HG03103 (cell line): ENCODE results near the gene SCN2B.

Experiments
- ATAC-seq: cut with Tn5 transposase; IDR thresholded peaks from one replicate; pipeline ENCODE4 v1.9.1; 2021; ENCODE audit warnings: low read depth; ENCODE audit not compliant: unreplicated experiment

Gene SCN2B

DNA sequence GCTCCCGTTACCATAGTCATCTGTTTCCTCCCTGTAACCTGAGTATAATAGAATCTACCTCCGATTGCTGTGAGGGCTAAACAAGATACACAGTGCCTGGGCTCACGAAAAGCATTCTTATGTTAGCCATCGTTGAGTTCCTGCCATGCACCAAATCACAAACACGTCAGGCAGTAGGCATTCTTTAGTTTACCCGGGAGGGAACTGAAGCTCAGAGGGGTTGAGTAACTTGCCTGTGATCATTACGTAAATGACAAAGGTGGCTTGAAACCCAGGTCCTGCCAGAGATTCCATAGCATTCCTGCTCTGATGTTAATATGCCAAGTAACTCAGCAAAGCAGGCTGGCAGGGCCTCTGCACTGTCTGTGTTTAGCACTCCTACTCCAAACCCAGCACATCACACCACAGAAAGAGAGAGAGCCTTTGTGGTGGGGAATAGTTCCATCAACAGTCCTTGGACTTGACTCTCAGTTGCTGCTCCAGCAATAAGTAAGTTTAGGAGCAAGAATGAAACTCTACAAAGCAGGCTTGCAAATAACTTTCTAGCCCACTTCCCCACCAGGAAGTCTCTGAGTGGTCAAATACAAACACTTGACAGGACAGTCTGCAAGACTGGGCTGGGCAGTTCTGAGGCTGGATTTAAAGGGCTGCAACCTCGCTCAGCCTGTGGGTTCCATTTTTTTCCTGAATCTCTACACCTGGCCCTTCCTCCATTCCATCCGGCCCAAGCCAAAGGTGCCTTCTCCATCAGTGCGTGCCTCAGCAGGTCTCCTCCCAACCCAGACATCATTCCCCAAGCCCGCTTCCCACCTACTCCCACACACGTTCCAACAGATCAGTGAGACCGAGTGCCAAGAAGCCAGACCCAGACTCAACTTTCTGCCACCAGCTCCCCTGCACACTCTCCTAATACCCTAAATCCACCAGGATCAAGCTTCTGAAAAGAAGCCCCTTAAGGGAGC lies 1.1 kb downstream of the SCN2B start:
- ATAC-seq = no peak

DNA sequence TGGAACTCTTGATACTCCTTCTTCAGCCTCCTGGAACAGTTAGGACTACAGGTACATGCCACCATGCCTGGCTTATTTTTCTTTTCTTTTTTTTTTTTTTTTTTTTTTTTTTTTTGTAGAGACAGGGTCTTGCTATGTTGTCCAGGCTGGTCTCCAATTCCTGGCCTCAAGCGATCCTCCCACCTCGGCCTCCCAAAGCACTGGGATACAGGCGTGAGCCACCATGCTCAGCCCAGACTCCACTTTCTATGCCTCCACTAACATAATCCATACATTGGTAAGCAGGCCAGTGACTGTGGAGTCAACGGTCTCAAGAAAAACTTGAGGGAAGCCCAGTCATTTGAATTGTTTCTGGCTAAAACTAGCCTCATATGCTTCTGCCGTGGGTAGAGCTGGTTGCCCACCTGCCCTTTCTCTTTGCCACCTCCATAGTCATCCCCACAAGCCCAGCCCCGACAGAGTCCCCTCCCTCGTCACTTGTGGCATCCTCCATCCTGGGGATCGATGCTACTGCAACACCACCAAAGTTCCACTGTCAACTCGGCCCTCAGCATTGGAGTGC lies 2.4 kb downstream of the SCN2B start:
- ATAC-seq = no peak

DNA sequence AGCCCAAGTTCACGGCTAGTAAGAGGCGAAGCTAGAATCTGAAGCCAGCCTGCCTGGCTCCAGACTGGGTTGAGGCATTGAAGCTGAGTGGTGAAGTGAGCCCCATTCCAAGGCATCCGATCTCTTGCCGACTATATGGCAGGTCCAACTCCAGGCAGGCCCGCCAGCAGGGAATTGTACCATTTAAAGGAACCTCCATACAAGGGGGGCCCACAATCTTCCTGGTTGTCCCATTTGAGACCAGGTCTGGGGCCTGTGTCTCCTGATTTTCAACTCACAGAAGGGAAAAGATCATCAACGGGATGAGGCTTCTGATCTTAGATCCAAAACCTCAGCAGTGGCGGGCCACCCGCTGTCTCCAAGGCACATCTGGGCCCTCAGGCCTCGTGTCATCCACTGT lies 4.1 kb downstream of the SCN2B start:
- ATAC-seq = no peak

GRCh38 chr11:118171269-118172062 lies 5.0 kb downstream of the SCN2B start:
- no peak for ATAC-seq

GRCh38 chr11:118170882-118171268 lies 5.6 kb downstream of the SCN2B start:
- no peak for ATAC-seq

DNA sequence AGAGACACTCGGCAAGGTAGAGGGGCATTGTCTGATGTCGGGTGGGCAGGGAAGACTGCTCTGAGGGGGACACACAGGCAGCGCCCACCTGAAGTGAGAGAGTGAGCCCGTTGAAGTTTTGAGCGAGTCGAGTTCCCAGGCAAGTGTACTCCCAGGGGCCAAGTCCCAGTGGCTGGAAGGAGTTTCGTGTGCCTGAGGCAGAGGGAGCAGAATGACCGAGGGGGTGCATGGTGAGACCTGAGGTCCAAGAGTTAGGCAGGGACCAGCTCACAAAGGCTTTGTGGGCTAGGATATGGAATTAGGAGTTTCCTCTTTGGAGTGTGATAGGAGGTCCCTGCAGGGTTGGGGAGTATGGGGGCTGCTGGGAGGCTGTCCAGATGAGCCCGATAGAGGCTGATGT lies 6.2 kb downstream of the SCN2B start:
- ATAC-seq = no peak

DNA sequence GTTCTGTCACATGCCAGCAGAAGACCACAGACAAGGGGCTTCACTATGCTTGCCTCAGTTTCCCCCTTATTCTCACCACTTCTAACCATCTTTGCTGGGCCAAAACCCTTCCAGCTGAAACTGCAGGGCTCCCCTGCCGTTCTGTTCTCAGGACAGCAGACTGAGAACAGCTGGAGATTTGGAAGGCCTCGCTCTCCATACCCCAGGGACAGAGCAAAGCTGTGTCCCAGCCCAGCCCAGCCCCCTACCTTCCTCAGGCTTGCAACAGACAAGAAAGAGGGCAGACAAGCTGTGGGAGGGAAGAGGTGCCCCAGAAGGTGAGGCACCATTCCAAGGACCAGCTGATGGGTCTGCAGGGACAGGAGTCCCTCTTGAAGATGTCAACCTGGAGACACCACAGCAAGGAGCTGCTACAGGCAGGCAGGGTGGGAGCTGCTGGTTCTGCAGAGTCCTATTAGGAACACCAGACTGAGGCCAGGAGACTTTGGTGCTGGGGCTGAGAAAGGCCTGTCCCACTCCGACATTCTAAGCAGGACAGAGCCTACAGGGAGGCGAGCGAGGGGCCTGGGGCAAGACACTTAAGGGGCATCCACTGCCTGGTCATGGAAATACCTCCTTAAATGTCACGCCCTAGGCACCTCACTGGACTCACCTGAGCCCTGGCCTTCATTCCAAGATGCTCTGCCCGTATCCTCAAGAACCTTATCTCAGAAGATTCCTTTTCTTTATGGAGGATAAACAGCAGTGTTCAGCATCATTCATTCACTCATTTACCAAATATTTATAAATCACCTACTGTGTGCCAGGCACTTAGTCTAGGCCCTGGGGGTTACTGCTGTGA lies 6.9 kb downstream of the SCN2B start:
- no peak for ATAC-seq

GRCh38 chr11:118168751-118169150 lies 7.7 kb downstream of the SCN2B start:
- no peak for ATAC-seq

GRCh38 chr11:118168316-118168715 lies 8.1 kb downstream of the SCN2B start:
- ATAC-seq = no peak

- no peak for ATAC-seq
Observed at GRCh38 chr11:118167906-118168305, 8.5 kb downstream of the SCN2B start.

- no peak for ATAC-seq
Observed at GRCh38 chr11:118167253-118167652, 9.2 kb downstream of the SCN2B start.

DNA sequence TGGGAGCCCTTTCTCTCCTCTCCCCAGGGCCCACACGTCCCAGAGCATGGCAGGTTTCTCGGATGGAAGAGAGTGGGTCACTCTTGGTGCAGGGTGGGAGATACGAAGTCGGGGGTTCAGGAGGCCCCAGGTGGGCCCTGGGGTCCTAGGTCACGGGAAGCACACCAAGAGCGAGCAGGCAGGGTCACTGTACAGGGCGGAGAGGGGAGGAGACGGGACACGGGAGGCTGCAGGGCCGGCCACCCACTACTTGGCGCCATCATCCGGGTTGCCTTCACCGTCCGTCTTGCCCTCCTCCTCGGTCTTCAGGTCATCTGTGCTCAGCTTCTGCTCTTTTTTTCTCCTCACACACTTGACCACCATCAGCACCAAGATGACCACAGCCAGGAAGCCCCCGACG lies 9.8 kb downstream of the SCN2B start:
- ATAC-seq = no peak

GRCh38 chr11:118164885-118165284 lies 11.6 kb downstream of the SCN2B start:
- ATAC-seq = no peak

DNA sequence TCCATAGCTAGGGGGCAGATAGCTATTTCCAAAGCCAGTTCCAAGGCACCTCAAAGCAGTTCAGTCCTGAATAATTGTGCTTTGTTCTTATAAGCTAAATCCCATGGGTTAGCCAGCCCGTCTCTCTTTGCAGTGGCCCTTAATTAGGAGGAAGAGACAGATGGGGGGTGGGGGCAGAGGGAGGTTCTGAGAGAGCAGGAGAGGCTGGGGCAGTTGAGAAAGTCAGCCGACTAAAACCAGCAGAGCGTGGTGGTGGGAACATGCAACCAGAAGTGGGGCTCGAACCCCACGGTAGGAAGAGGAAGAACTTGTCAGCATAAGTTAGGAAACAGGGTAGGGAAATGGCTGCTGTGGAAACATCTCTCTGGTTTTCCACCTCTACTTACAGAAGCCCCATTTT lies 12.9 kb downstream of the SCN2B start:
- ATAC-seq = no peak

- no peak for ATAC-seq
Observed at GRCh38 chr11:118162846-118163245, 13.6 kb downstream of the SCN2B start.

- no peak for ATAC-seq
Observed at GRCh38 chr11:118161786-118162185, 14.7 kb downstream of the SCN2B start.

- ATAC-seq = no peak
Observed at GRCh38 chr11:118157186-118157895, 19.1 kb downstream of the SCN2B start.

DNA sequence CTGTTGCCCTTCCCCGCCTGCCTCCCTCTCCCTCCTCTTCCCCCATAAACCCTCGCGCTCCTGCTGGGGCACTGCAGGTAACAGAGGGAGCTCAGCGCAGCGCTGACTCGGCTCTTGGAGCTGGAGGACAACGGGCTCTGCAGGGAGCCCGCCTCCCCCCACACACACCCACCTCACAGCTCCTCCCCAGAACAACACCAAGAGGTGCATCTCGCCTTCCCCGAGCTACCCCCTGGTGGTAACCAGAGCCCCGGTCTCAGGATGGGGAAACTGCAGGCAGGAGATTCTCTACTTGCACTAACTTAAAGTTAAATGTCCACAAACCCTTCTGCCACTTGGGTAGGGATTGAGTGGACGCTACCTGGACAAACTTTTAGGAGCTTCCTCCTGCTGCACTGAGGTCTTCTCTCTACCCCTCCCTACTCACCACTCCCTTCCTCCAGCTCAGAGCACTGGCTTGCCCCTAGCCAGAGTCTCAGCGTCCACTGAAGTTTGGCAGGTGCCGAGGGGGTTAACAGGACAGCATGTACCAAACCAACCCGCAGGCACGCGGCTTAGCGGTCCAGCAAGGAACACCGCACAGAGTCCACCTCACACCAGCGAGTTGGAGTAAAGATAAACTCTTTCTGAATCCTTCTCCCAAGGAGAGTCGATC lies 19.8 kb downstream of the SCN2B start:
- no peak for ATAC-seq

DNA sequence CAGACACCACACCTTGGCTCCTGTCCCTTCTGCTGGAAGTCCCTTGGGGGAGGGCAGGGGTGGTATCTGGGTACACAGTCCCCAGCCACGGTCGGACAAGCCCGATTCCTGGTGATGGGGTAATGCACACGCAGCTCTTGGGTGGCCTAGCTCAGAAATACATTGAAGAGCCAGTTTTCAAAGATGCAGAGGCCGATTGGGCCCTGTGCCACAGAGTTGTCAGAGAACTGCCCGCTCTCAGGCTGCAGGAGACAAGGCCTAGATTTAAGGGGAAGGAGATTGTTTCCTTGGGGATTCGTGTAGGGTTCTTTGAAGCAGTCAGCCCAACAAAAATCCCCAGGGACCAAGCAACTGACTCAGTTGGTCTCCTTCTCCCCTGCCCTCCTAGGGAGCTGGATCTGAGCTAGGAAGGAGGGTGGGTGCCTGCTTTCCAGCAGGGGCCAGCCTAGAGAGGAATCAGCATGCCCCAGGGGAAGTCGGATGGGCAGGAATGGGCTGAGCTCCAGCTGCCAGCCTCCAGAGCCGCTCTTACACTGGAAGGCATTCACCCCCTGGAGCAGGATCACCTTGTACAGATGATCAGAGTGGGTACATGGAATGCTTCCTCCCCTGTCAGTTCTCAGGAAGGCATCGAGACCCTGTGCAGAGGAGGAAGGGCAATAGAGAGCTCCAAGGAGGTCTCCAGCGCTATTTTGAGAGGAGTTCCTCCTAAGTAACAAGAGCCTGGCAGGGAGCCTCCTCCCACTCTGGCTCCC lies 20.5 kb downstream of the SCN2B start:
- ATAC-seq = no peak
